ENCODE data around the gene MYCN.

Gene MYCN

DNA sequence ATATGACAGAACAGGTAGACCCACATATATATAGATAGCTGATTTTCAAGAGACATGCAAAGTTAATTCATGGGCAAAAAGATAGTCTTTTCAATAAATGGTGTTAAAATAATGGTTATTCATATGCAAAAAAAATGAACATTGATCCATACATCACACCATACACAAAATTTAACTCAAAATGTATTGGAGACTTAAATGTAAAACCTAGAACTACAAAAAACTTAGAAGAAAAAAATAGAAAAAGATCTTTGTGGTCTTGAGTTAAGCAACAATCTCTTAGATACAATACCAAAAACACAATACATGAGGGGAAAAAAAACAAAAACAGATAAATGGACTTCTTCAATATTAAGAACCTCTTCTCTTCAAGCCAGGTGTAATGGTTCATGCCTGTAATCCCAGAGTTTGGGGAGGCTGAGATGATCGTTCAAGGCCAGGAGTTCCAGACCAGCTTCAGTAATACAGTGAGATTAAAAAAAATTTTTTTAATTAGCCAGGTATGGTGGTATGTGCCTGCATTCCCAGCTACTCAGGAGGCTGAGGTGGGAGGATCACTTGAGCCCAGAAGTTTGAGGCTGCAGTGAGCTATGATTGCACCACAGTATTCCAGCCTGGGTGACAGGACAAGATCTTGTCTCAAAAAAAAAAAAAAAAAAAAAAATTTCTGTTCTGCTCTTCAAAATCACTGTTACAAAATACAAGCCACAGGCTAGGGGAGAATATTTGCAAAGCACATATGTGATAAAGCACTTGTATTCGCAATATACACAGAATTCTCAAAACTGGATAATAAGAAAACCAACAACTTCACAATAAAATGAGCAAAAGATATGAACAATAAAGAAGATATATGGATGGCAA lies 32.7 kb upstream of the MYCN start:
- no peak for TF ChIP-seq NFIC (IDR thresholded peaks at IDR 0.05)
- TF ChIP-seq YY1 (IDR thresholded peaks at IDR 0.05; ENCODE audit: low read depth): no peak
- no peak for TF ChIP-seq FOXM1 (IDR thresholded peaks at IDR 0.05; ENCODE audit: borderline replicate concordance, low read depth)
- no peak for TF ChIP-seq RAD21 (IDR thresholded peaks at IDR 0.05; ENCODE audit: low read depth)
- TF ChIP-seq REST (IDR thresholded peaks at IDR 0.05; ENCODE audit: low read depth): no peak
- TF ChIP-seq TAF1 (IDR thresholded peaks at IDR 0.05; ENCODE audit: low read depth): no peak
- no peak for TF ChIP-seq EP300 (IDR thresholded peaks at IDR 0.05; ENCODE audit: borderline replicate concordance)
- no peak for TF ChIP-seq TCF12 (IDR thresholded peaks at IDR 0.05; ENCODE audit: low read depth)
- TF ChIP-seq USF1 (IDR thresholded peaks at IDR 0.05): no peak
- TF ChIP-seq CREB1 (IDR thresholded peaks at IDR 0.05; ENCODE audit: low read depth): no peak

GRCh38 chr2:15908371-15908770 lies 32.0 kb upstream of the MYCN start:
- TF ChIP-seq USF1 (IDR thresholded peaks at IDR 0.05): no peak
- TF ChIP-seq NFIC (IDR thresholded peaks at IDR 0.05): no peak
- TF ChIP-seq TEAD4 (IDR thresholded peaks at IDR 0.05): no peak
- no peak for TF ChIP-seq MAX (IDR thresholded peaks at IDR 0.05)
- TF ChIP-seq CEBPB (IDR thresholded peaks at IDR 0.05): no peak
- no peak for TF ChIP-seq REST (IDR thresholded peaks at IDR 0.05; ENCODE audit: low read depth)
- TF ChIP-seq EP300 (IDR thresholded peaks at IDR 0.05; ENCODE audit: borderline replicate concordance): no peak
- TF ChIP-seq TCF12 (IDR thresholded peaks at IDR 0.05; ENCODE audit: low read depth): no peak
- TF ChIP-seq CREB1 (IDR thresholded peaks at IDR 0.05; ENCODE audit: low read depth): no peak
- no peak for TF ChIP-seq FOXM1 (IDR thresholded peaks at IDR 0.05; ENCODE audit: borderline replicate concordance, low read depth)
- TF ChIP-seq YY1 (IDR thresholded peaks at IDR 0.05; ENCODE audit: low read depth): no peak
- TF ChIP-seq ZBTB7A (IDR thresholded peaks at IDR 0.05; ENCODE audit: low read depth): no peak
- no peak for TF ChIP-seq RAD21 (IDR thresholded peaks at IDR 0.05; ENCODE audit: low read depth)
- TF ChIP-seq TAF1 (IDR thresholded peaks at IDR 0.05; ENCODE audit: low read depth): no peak
- no peak for TF ChIP-seq EGR1 (IDR thresholded peaks at IDR 0.05)

DNA sequence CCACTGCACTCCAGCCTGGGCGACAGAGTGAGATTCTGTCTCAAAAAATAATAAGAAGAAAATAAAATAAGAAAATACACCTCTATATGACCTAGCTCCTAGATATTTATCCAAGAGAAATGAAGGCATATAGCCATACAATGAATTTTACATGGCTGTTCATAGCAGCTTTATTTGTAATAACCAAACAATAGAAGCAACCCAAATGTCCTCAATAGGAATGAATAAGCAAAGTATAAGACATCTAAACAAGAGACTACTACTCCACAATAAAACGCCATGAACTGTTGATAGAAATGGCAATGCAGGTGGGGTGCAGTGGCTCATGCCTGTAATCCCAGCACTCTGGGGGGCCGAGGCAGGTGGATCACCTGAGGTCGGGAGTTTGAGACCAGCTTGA lies 31.2 kb upstream of the MYCN start:
- TF ChIP-seq MAX (IDR thresholded peaks at IDR 0.05) (no peak), TAF1 (IDR thresholded peaks at IDR 0.05; ENCODE audit: low read depth) (no peak)

DNA sequence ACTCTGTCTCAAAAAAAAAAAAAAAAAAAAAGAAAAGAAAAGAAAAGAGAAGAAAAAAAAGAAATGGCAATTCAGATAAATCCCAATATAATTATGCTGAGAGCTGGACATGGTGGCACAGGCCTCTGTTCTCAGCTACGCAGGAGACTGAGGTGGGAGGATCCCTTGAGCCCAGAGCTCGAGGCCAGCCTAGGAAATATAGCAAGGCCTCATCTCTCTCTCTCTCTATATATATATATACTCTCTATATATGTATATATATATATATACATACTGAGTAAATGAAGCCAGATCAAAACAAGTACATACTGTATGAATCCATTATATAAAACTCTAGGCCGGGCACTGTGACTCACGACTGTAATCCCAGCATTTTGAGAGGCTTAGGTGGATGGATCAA lies 30.6 kb upstream of the MYCN start:
- TF ChIP-seq NFIC (IDR thresholded peaks at IDR 0.05) (no peak), CREB1 (IDR thresholded peaks at IDR 0.05; ENCODE audit: low read depth) (no peak), MAX (IDR thresholded peaks at IDR 0.05) (no peak), ZBTB7A (IDR thresholded peaks at IDR 0.05; ENCODE audit: low read depth) (no peak), EGR1 (IDR thresholded peaks at IDR 0.05) (no peak), CEBPB (IDR thresholded peaks at IDR 0.05) (no peak), REST (IDR thresholded peaks at IDR 0.05; ENCODE audit: low read depth) (no peak), USF1 (IDR thresholded peaks at IDR 0.05) (no peak), FOXM1 (IDR thresholded peaks at IDR 0.05; ENCODE audit: borderline replicate concordance, low read depth) (no peak)

All from Ishikawa (cell line).